GM19043 (cell line): Measurements from ENCODE around the gene DCC.

Source experiments
- ATAC-seq: cut with Tn5 transposase; IDR thresholded peaks from one replicate; pipeline ENCODE4 v1.9.1; 2021; ENCODE audit warnings: low read depth; ENCODE audit not compliant: unreplicated experiment

Gene DCC

GRCh38 chr18:52970686-52971085 is 630.7 kb downstream of the DCC start:
- ATAC-seq: no peak

GRCh38 chr18:52971097-52971496 is 631.1 kb downstream of the DCC start:
- ATAC-seq: no peak

GRCh38 chr18:52979892-52980291 is 639.9 kb downstream of the DCC start:
- ATAC-seq: no peak

GRCh38 chr18:52991246-52991645 is 651.2 kb downstream of the DCC start:
- ATAC-seq: no peak

- ATAC-seq: no peak
These were observed 652.0 kb downstream of the DCC start for GRCh38 chr18:52992041-52992440.

- ATAC-seq: no peak
These were observed 655.9 kb downstream of the DCC start for GRCh38 chr18:52995875-52996274.

GRCh38 chr18:52999633-53000032 is 659.6 kb downstream of the DCC start:
- ATAC-seq: no peak

- ATAC-seq: no peak
These were observed 664.8 kb downstream of the DCC start for GRCh38 chr18:53004798-53005197.

GRCh38 chr18:53018791-53019190 is 678.8 kb downstream of the DCC start:
- no peak for ATAC-seq

- no peak for ATAC-seq
These were observed 685.2 kb downstream of the DCC start for GRCh38 chr18:53025247-53025646.

- ATAC-seq: no peak
These were observed 688.6 kb downstream of the DCC start for GRCh38 chr18:53028565-53028964.

GRCh38 chr18:53033128-53033527 is 693.1 kb downstream of the DCC start:
- no peak for ATAC-seq

GRCh38 chr18:53038608-53039007 is 698.6 kb downstream of the DCC start:
- no peak for ATAC-seq

GRCh38 chr18:53040286-53040685 is 700.3 kb downstream of the DCC start:
- no peak for ATAC-seq

- ATAC-seq: no peak
These were observed 716.1 kb downstream of the DCC start for GRCh38 chr18:53056064-53056463.

- ATAC-seq: no peak
These were observed 730.8 kb downstream of the DCC start for GRCh38 chr18:53070788-53071187.

GRCh38 chr18:53080687-53081086 is 740.7 kb downstream of the DCC start:
- ATAC-seq: no peak

- no peak for ATAC-seq
These were observed 753.6 kb downstream of the DCC start for GRCh38 chr18:53093636-53094035.

- no peak for ATAC-seq
These were observed 761.6 kb downstream of the DCC start for GRCh38 chr18:53101536-53102105.

- no peak for ATAC-seq
These were observed 774.4 kb downstream of the DCC start for GRCh38 chr18:53114441-53114840.

- no peak for ATAC-seq
These were observed 776.0 kb downstream of the DCC start for GRCh38 chr18:53115876-53116585.

- no peak for ATAC-seq
These were observed 777.9 kb downstream of the DCC start for GRCh38 chr18:53117851-53118250.

GRCh38 chr18:53126210-53126609 is 786.2 kb downstream of the DCC start:
- ATAC-seq: no peak
